Tibial nerve (tissue), 4 donors: ENCODE measurements around the gene ZMIZ2.

Experiments used
- EP300 ChIP-seq, 2 donors: sonication (generic); formaldehyde crosslinking; IDR thresholded peaks; one replicate each; pipeline ENCODE4 v1.6.1; 2017; ENCODE audit warnings: antibody characterized with exemption in 2 of 2, mild to moderate bottlenecking in 1 of 2
- POLR2A ChIP-seq, 2 donors: fragments of 450-650 bp; IDR thresholded peaks; one replicate each; pipeline ENCODE4 v1.6.1; 2017; ENCODE audit warnings: antibody characterized with exemption in 2 of 2, mild to moderate bottlenecking in 2 of 2, moderate library complexity in 2 of 2
- TF ChIP-seq, protein P1 (sequence below), 5 experiments: fragments of 200-600 bp in 3 of 5; fragments of 450-650 bp in 2 of 5; sonication (generic) in 3 of 5; IDR thresholded peaks; one replicate each; pipeline ENCODE4 v1.5.1; 2016 to 2019; ENCODE audit warnings: antibody characterized with exemption in 5 of 5, mild to moderate bottlenecking in 3 of 5, moderate library complexity in 2 of 5

DNA sequence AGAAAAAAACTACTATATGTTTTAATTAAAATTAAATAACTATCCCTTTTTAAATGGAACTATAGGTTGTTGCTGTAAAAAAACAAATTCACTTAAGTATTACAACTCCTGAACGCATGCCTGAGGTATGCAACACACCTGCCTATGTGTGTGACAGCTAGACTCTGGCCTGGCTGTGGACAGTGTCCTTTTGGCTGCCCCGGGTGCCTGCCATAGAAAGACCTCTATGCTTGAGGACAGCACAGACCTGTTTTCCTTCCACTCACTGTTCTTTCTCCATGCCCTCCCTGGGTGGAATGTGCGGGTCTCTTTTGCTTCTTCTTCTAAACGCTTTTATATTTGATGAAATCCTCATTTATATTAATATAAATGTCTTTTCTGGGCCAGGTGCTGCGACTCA is 41.3 kb downstream of the ZMIZ2 start:
- TF ChIP-seq, protein P1, sequence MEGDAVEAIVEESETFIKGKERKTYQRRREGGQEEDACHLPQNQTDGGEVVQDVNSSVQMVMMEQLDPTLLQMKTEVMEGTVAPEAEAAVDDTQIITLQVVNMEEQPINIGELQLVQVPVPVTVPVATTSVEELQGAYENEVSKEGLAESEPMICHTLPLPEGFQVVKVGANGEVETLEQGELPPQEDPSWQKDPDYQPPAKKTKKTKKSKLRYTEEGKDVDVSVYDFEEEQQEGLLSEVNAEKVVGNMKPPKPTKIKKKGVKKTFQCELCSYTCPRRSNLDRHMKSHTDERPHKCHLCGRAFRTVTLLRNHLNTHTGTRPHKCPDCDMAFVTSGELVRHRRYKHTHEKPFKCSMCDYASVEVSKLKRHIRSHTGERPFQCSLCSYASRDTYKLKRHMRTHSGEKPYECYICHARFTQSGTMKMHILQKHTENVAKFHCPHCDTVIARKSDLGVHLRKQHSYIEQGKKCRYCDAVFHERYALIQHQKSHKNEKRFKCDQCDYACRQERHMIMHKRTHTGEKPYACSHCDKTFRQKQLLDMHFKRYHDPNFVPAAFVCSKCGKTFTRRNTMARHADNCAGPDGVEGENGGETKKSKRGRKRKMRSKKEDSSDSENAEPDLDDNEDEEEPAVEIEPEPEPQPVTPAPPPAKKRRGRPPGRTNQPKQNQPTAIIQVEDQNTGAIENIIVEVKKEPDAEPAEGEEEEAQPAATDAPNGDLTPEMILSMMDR (IDR thresholded peaks at IDR 0.05): no peak
- TF ChIP-seq POLR2A (IDR thresholded peaks at IDR 0.05) (no peak), EP300 (IDR thresholded peaks at IDR 0.05) (no peak)
